GM10266 (cell line): ENCODE measurements around the gene ZNG1A.
"Not testable (repeated sequence)": the region's sequence is repeated elsewhere in the genome, so short reads cannot be mapped to it uniquely, and the experiment has no call there.

Source experiments
- DNase-seq: peaks from one replicate; pipeline ENCODE4 v3.0.0; 2012; ENCODE audit errors: extremely low spot score

The ZNG1A gene

DNA sequence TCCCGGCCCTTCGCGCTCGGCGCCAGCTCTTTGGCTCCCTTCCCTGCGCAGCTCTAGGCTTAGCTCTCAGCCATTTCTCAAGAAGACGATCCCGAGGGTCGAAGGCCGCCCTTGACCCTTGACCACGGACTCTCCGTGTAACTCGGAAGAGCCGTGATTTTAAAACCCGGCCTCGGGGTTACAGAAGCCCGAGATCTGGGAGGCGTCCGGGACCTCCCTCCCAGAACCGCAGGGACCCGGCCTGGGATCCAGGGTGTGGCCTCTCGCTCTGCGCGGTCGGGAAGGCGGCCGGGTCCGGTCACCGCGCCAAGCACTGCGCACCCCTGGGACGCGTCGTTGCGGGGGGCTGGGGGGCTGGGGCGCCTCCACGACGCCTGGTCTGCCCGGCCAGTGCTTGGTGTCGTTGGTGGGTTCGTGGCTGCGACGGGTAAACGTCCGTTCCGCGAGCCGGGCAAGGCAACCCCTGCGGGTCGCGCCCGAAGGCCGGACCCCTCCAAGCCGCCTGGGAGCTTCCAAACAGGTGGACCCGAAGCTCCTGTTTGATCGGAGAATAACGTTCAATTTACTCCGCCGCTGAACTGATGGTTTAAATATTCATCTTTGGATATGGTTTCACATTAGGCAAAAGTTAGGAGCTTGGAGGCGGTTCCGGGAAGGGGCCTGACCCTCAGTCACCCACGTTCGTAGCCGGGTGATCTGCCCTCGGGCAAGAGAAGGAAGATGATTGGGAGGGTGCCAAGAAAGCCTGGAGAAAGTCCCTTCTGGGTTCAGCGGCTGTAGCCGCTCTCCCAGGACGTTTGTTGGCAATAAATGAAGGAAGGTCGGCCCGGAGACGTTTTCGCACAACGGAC, 64.4 kb downstream of the ZNG1A start:
- DNase-seq: peak; percentile 13

- peak; percentile 72 for DNase-seq
Measured at GRCh38 chr9:113468-114266, 65.2 kb downstream of the ZNG1A start.

- DNase-seq: not testable (repeated sequence)
Measured at GRCh38 chr9:112589-113467, 66.0 kb downstream of the ZNG1A start.

GRCh38 chr9:110672-111071, 68.2 kb downstream of the ZNG1A start:
- not testable (repeated sequence) for DNase-seq

DNA sequence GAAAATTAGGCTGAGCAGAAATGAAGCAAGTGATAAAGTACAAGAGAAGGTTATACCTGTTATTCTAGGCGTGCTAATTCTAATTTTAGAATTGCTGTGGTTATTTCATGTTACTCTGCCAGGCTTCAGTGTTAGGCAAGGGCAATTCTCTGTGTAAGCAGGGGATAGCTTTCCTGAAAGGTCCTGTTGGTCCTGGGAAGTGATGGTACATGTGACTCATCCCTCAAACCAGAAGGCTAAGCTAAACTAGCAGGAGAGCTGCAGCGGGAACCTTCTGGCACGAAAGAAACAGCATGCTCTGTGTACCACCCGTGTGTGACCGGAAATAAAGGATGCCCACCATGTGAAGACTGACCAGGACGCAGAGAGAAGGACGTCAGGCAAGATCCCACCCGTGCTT, 69.3 kb downstream of the ZNG1A start:
- not testable (repeated sequence) for DNase-seq

DNA sequence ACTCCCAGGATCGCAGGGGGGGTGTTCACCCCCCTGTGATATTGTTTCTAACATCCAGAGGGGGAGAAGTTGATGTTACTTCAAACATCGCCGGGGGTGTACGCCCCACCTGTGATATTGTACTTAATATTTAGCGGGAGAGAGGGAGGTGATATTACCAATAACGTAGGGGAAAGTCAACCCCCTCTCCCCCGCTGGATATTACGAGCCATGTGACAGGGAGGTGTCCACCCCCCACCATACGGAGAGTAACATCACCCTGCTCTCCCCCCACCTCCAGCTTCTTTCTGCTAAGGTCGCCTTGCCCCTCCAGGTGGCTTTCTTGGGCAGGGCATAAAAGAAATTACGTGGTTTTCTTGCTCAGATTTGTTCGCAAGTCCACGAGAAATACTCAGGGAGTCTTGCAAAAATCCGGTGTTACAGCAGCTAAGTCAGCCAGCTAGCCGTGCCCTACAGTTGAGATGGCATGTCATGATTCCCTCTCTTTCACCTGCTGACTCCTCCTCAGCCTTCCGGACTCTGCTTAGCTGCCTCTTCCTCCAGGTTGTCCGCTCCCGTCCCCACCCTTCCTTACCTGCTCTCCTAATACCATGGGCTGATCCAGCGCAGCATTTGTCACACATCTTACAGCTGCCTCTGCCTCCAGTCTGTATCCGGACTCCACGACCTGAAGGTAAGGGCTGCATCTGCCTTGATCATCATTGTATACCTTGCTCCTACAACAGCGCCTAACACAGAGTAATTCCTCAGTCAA, 69.9 kb downstream of the ZNG1A start:
- DNase-seq: not testable (repeated sequence)

DNA sequence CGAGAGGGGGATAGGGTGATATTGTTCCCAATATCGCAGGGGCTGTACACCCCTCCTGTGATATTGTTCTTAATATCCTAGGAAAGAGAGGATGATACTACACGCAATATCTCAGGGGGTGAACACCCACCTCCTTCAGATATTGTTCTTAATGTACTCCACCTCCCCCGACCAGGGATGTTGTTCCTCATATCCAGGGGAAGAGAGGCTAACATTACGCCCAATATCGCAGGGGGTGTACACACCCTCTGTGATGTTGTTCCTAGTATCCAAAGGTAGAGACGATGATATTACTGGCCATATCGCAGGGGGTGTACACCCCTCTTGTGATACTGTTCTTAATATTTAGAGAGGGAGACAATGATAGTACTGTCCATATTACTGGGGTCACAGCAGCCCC, 72.9 kb downstream of the ZNG1A start:
- DNase-seq: not testable (repeated sequence)

GRCh38 chr9:100430-100829, 78.4 kb downstream of the ZNG1A start:
- not testable (repeated sequence) for DNase-seq

DNA sequence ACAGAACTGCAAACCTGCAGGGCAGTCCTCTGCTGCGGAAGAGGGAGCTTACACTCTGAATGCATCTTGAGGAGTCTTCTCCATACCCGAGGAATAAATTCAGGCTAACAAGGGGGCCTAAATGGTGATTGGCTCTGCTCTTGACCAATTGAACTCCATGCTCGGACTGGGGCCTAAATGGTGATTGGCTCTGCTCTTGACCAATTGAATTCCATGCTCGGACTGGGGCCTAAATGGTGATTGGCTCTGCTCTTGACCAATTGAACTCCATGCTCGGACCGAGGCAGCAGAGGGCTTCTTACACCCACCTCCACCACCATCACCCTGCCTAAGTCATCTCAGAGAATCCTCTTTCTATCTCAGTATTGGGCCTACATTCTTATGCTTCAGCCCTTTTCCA, 79.0 kb downstream of the ZNG1A start:
- not testable (repeated sequence) for DNase-seq

DNA sequence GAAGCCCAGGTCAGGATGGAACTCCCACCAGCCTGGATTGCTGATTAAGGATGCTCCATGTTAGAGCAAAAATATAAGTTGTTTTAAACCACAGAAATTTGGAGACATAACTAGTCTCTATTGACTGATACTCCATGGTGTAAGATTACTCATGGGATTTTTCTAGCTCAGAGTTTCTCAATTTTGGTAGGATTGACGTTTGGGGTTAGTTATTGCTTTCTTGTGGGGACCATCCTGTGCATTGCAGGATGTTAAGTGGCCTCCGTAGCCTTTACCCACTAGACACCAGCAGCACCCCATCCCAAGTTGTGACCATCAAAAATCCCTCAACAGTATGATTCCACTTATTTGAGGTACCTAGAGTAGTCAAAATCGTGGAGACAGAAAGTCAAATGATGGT, 80.1 kb downstream of the ZNG1A start:
- not testable (repeated sequence) for DNase-seq

GRCh38 chr9:94992-95391, 83.9 kb downstream of the ZNG1A start:
- DNase-seq: not testable (repeated sequence)

DNA sequence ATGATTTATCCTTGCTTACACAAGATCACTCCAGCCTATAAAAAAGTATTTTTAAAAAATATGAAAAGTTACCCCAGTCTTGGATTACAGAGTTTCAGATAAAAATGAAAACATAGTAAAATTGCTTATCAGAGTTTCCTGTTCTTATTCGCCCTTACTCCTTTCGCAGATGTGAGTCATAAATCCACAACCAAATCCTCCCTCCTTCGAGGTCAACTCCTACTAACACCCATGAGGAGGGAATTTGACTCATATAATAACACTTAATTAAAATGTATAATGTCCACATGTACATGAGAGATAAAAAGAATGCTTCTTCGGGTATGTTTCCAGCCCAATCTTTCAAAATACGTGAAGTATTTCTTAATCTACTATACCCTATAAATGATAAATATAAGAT, 84.5 kb downstream of the ZNG1A start:
- DNase-seq: not testable (repeated sequence)

GRCh38 chr9:93909-94308, 84.9 kb downstream of the ZNG1A start:
- DNase-seq: not testable (repeated sequence)

DNA sequence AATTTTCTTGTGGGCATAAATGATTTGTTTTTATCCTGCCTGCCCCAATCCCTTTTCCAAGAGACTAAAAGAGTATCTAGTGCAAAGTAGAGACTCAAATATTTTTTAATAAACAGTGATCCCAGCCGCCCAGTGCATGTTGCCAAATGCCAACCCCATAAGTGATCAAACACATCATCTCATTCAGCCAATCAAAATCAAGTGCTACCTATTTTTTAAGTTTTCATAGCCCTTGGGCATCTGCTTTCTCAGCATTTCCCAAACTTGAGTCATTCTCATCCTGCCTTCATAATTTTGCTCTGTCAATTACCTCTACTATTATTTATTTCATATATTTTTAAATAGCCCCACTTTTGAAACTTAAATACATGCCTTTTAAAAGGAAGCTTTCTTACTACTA, 88.0 kb downstream of the ZNG1A start:
- DNase-seq: not testable (repeated sequence)

- DNase-seq: not testable (repeated sequence)
Measured at GRCh38 chr9:88396-89037, 90.3 kb downstream of the ZNG1A start.

- not testable (repeated sequence) for DNase-seq
Measured at GRCh38 chr9:87860-88259, 91.0 kb downstream of the ZNG1A start.

DNA sequence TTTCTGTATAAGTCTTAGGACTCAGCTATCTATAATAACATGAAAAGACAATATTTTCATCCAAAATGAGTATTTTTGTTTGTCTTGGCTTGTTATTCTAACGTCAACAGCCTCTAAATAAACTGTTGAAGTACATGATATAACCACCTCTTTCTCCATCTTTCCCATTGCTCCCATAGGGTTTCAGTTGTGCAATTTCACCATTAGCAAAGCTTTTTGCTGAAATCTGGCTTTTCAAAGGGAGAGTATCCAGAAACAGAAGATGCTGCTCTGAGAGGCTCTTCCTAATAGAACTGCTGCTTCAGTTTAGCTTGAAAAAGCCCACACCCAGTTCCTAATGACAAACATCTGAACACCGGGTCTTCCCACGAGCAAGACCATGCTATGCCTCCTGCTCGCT, 91.8 kb downstream of the ZNG1A start:
- DNase-seq: not testable (repeated sequence)

DNA sequence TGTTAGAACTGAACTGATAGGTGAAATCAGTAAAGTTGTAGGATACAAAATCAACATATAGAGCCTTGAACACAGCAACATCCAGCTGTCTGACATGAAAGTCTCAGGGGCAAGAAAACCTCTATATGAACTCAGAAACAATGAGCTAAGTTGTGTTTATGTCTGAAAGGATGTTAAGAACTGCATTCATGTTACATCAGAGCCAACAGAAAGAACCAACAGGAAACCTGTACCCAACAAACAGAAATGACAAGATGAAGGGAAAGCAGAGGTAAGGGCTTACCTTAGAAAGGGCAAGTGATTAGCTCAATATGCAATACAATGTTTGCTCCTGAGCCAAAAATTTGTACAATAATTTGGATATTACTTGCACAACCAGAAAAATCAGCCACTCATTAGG, 92.2 kb downstream of the ZNG1A start:
- DNase-seq: not testable (repeated sequence)

- DNase-seq: not testable (repeated sequence)
Measured at GRCh38 chr9:82932-83689, 95.7 kb downstream of the ZNG1A start.
